GM18499 (cell line): ENCODE measurements around the gene ZNF837.
A peak's percentile ranks its signal among the peaks of the same experiment; 100 is the strongest.
"Not testable (repeated sequence)": the region's sequence is repeated elsewhere in the genome, so short reads cannot be mapped to it uniquely, and the experiment has no call there.

Source experiments
- ATAC-seq: cut with Tn5 transposase; IDR thresholded peaks from one replicate; pipeline ENCODE4 v1.9.1; 2021; ENCODE audit warnings: moderate number of reproducible peaks; ENCODE audit not compliant: insufficient read depth, unreplicated experiment

ZNF837 gene

GRCh38 chr19:58351990-58352755 lies 28.7 kb downstream of the ZNF837 start:
- ATAC-seq = no peak

GRCh38 chr19:58351558-58351878 lies 29.3 kb downstream of the ZNF837 start:
- no peak for ATAC-seq

GRCh38 chr19:58350871-58351557 lies 29.8 kb downstream of the ZNF837 start:
- no peak for ATAC-seq

- no peak for ATAC-seq
Measured at GRCh38 chr19:58350001-58350861, 30.6 kb downstream of the ZNF837 start.

- ATAC-seq = no peak
Measured at GRCh38 chr19:58349590-58349989, 31.2 kb downstream of the ZNF837 start.

GRCh38 chr19:58348080-58348479 lies 32.8 kb downstream of the ZNF837 start:
- not testable (repeated sequence) for ATAC-seq

GRCh38 chr19:58346961-58347929 lies 33.6 kb downstream of the ZNF837 start:
- no peak for ATAC-seq

- ATAC-seq = no peak
Measured at GRCh38 chr19:58345558-58345957, 35.3 kb downstream of the ZNF837 start.

- no peak for ATAC-seq
Measured at GRCh38 chr19:58338825-58339558, 41.8 kb downstream of the ZNF837 start.

- no peak for ATAC-seq
Measured at GRCh38 chr19:58338336-58338735, 42.5 kb downstream of the ZNF837 start.

GRCh38 chr19:58336820-58337219 lies 44.0 kb downstream of the ZNF837 start:
- ATAC-seq = no peak

GRCh38 chr19:58336216-58336615 lies 44.6 kb downstream of the ZNF837 start:
- ATAC-seq = no peak

- no peak for ATAC-seq
Measured at GRCh38 chr19:58335630-58336029, 45.2 kb downstream of the ZNF837 start.

- no peak for ATAC-seq
Measured at GRCh38 chr19:58334691-58335249, 46.1 kb downstream of the ZNF837 start.

GRCh38 chr19:58332697-58333096 lies 48.1 kb downstream of the ZNF837 start:
- no peak for ATAC-seq

GRCh38 chr19:58330458-58330857 lies 50.4 kb downstream of the ZNF837 start:
- ATAC-seq = no peak

GRCh38 chr19:58328999-58329398 lies 51.8 kb downstream of the ZNF837 start:
- no peak for ATAC-seq

GRCh38 chr19:58326914-58327726 lies 53.7 kb downstream of the ZNF837 start, which contains the start of gene ZSCAN22:
ZSCAN22 (plus strand) TSS chr19:58326994; CDS start chr19:58334803, 7,809 bp downstream.
- ATAC-seq = peak; percentile 59
